Hepatocyte (in vitro differentiated cells): Measurements from ENCODE around the gene STARD13. TPM values are rescaled to one million over a fixed set of nuclear protein-coding genes. Genes with fewer than 3 reads are reported as not detected.

Experiments
- DNase-seq: peaks from one replicate; pipeline ENCODE4 v3.0.0-alpha.2; 2016; ENCODE audit warnings: low spot score
- H2AFZ ChIP-seq: fragments of 200-600 bp; sonication (generic); 2 replicates; pipeline ENCODE4 v1.6.0; 2016; ENCODE audit warnings: antibody characterized with exemption, mild to moderate bottlenecking
- H3K27ac ChIP-seq: fragments of 200-600 bp; sonication (generic); 2 replicates; pipeline ENCODE4 v1.5.1; 2016; ENCODE audit warnings: mild to moderate bottlenecking
- H3K27me3 ChIP-seq: fragments of 200-600 bp; sonication (generic); 2 replicates; pipeline ENCODE4 v1.6.1; 2016
- H3K36me3 ChIP-seq: fragments of 200-600 bp; sonication (generic); replicated peaks from 2 replicates; pipeline ENCODE4 v1.5.1; 2016; ENCODE audit warnings: low read depth; ENCODE audit not compliant: insufficient read depth
- H3K4me1 ChIP-seq: fragments of 200-600 bp; sonication (generic); 2 replicates; pipeline ENCODE4 v1.5.1; 2016; ENCODE audit warnings: mild to moderate bottlenecking, moderate library complexity; ENCODE audit not compliant: insufficient read depth
- H3K4me2 ChIP-seq: fragments of 200-600 bp; sonication (generic); 2 replicates; pipeline ENCODE4 v1.6.0; 2016
- H3K4me3 ChIP-seq: fragments of 200-600 bp; sonication (generic); 2 replicates; pipeline ENCODE4 v1.5.1; 2016; ENCODE audit warnings: mild to moderate bottlenecking
- H3K79me2 ChIP-seq: fragments of 200-600 bp; sonication (generic); 2 replicates; pipeline ENCODE4 v1.6.0; 2017; ENCODE audit warnings: mild to moderate bottlenecking
- H3K9me2 ChIP-seq: fragments of 200-600 bp; sonication (generic); replicated peaks from 2 replicates; pipeline ENCODE4 v1.6.0; 2017; ENCODE audit warnings: mild to moderate bottlenecking; ENCODE audit not compliant: insufficient read depth
- H3K9me3 ChIP-seq: fragments of 200-600 bp; sonication (generic); 2 replicates; pipeline ENCODE4 v1.5.1; 2016; ENCODE audit warnings: low read depth, mild to moderate bottlenecking
- H4K20me1 ChIP-seq: fragments of 200-600 bp; sonication (generic); 2 replicates; pipeline ENCODE4 v1.6.0; 2016; ENCODE audit warnings: mild to moderate bottlenecking; ENCODE audit not compliant: insufficient read depth, poor library complexity, severe bottlenecking
- CTCF ChIP-seq: fragments of 200-600 bp; sonication (generic); IDR thresholded peaks from 2 replicates; pipeline ENCODE4 v1.5.1; 2016; ENCODE audit warnings: antibody characterized with exemption, mild to moderate bottlenecking; ENCODE audit not compliant: poor library complexity
- EZH2 ChIP-seq: fragments of 200-600 bp; sonication (generic); IDR thresholded peaks from 2 replicates; pipeline ENCODE4 v1.6.1; 2016; ENCODE audit warnings: antibody characterized with exemption, mild to moderate bottlenecking, borderline replicate concordance
- EZH2phosphoT487 ChIP-seq: fragments of 200-600 bp; sonication (generic); IDR thresholded peaks from one replicate; pipeline ENCODE4 v1.6.1; 2018; ENCODE audit warnings: antibody characterized with exemption, mild to moderate bottlenecking, low read depth, moderate library complexity; ENCODE audit not compliant: unreplicated experiment, severe bottlenecking
- WGBS: methylation state at CpG from one replicate; pipeline ENCODE4 v1.1.6; 2016; ENCODE audit warnings: low lambda C conversion rate; ENCODE audit errors: missing lambda C conversion rate; 5-methylcytosine and 5-hydroxymethylcytosine counted together
- polyA plus RNA-seq: library from polyadenylated mRNA; unstranded; fragments of >200 nt; fragmentation: Nextera tagmentation; extraction: Ambion mirVana; gene quantifications from 2 replicates; pipeline ENCODE4 v1.2.1, GENCODE V29; 2016
- total RNA-seq: library from RNA; depleted of rRNA; stranded (reverse); fragments of >200 nt; gene quantifications from 2 replicates; pipeline ENCODE4 v1.2.3, GENCODE V29; 2014

Gene STARD13
- total and polyA plus RNA-seq, 2 experiments from 2014 or later, result 5.4 to 13.5 TPM

- no peaks in the 10 kb centered on the region for H3K9me3 ChIP-seq
- no peak overlapping the region for H2AFZ ChIP-seq
- H3K27ac ChIP-seq, result peak overlapping the region; percentile 58
- no peaks in the 10 kb centered on the region for H3K9me2 ChIP-seq
- H3K36me3 ChIP-seq, result no peaks in the 10 kb centered on the region
- H3K4me2 ChIP-seq, result no peak overlapping the region
- WGBS, result 63% methylated on average over 2 of the region's 2 CpGs
- peaks cover 33% of the 10 kb centered on the region for H3K4me1 ChIP-seq
- H3K4me3 ChIP-seq, result no peak overlapping the region
- no peaks in the 10 kb centered on the region for H3K27me3 ChIP-seq
- TF ChIP-seq EZH2phosphoT487 (no peak), EZH2 (no peak), CTCF (no peak)
- no peak for DNase-seq
- no peaks in the 10 kb centered on the region for H4K20me1 ChIP-seq
- peaks cover 34% of the 10 kb centered on the region for H3K79me2 ChIP-seq
Measured at GRCh38 chr13:33184530-33184929, 101.0 kb downstream of the STARD13 start.

- peak overlapping the region; percentile 58 for H3K27ac ChIP-seq
- no peak overlapping the region for H3K4me2 ChIP-seq
- TF ChIP-seq EZH2, result no peak
- TF ChIP-seq EZH2phosphoT487, result no peak
- no peak for TF ChIP-seq CTCF
- no peaks in the 10 kb centered on the region for H3K27me3 ChIP-seq
- no peaks in the 10 kb centered on the region for H3K9me2 ChIP-seq
- H3K79me2 ChIP-seq, result peaks cover 34% of the 10 kb centered on the region
- 84% methylated on average over 2 of the region's 2 CpGs for WGBS
- no peak overlapping the region for H3K4me3 ChIP-seq
- no peaks in the 10 kb centered on the region for H3K36me3 ChIP-seq
- DNase-seq, result no peak
- H4K20me1 ChIP-seq, result no peaks in the 10 kb centered on the region
- peaks cover 37% of the 10 kb centered on the region for H3K4me1 ChIP-seq
- H2AFZ ChIP-seq, result no peak overlapping the region
- H3K9me3 ChIP-seq, result no peaks in the 10 kb centered on the region
Measured at GRCh38 chr13:33184112-33184490, 101.5 kb downstream of the STARD13 start.

GRCh38 chr13:33183431-33184111 lies 102.0 kb downstream of the STARD13 start:
- Histone ChIP-seq H4K20me1 (no peaks in the 10 kb centered on the region), H3K27me3 (no peaks in the 10 kb centered on the region), H3K79me2 (peaks cover 34% of the 10 kb centered on the region), H3K27ac (peak overlapping the region; percentile 58), H3K4me2 (no peak overlapping the region), H3K36me3 (no peaks in the 10 kb centered on the region), H2AFZ (no peak overlapping the region), H3K9me2 (no peaks in the 10 kb centered on the region), H3K4me3 (no peak overlapping the region), H3K4me1 (peaks cover 41% of the 10 kb centered on the region), H3K9me3 (no peaks in the 10 kb centered on the region)
- 89% methylated on average over 3 of the region's 3 CpGs for WGBS
- no peak for DNase-seq
- TF ChIP-seq CTCF, result no peak
- TF ChIP-seq EZH2phosphoT487, result no peak
- no peak for TF ChIP-seq EZH2
